K562 (cell line): ENCODE measurements around the gene ETV3L. TPM values are rescaled to one million over a fixed set of nuclear protein-coding genes. Genes with fewer than 3 reads are reported as not detected.

Experiments
- ATAC-seq: fragments of 200-7000 bp; cut with Tn5 transposase; 3 replicates; pipeline ENCODE4 v1.9.1; 2020; ENCODE audit warnings: moderate library complexity
- BruUV-seq: library from RNA; stranded (reverse); fragments of 400-500 nt; replicated peaks from 2 replicates; lab custom pipeline; 2021; lab: Mats Ljungman, UMichigan
- CTCF ChIA-PET: fragments of 300-600 bp; formaldehyde crosslinking; extraction: SDS; loops from one replicate; lab custom pipeline; 2021; ENCODE audit warnings: low intra/inter-chr PET ratio; lab: Yijun Ruan, JAX
- POLR2A ChIA-PET: fragments of 300-600, 350-650 bp; sonication (Branson Sonifier 250); formaldehyde crosslinking; extraction: SDS; loops from one replicate; lab custom pipeline; 2021; ENCODE audit warnings: antibody characterized with exemption, inconsistent platforms; lab: Yijun Ruan, JAX
- DNase-seq, 4 experiments: peaks; one replicate each; pipeline versions ENCODE4 v3.0.0 to v3.0.0-alpha.2; 2011 to 2018; ENCODE audit warnings: low spot score in 3 of 4, mixed read lengths in 3 of 4; ENCODE audit errors: extremely low read depth in 1 of 4
- FAIRE-seq: peaks from 2 replicates; lab custom pipeline; 2011; peaks lifted over from hg19 to GRCh38; lab: Jason Lieb, UNC
- H2AFZ ChIP-seq: 2 replicates; pipeline ENCODE4 v1.6.0; 2011; ENCODE audit warnings: low read depth, low read length, control low read depth, inconsistent platforms
- H3K27ac ChIP-seq: fragments of 200-600 bp; 3 replicates; pipeline ENCODE4 v1.8.0; 2011; ENCODE audit warnings: low read depth, mild to moderate bottlenecking, control low read depth, inconsistent platforms, low read length, moderate library complexity, mixed read lengths; ENCODE audit errors: extremely low read depth
- H3K27me3 ChIP-seq, 2 experiments: fragments of 300-600 bp in 1 of 2; 2 replicates in 1 of 2; 3 replicates in 1 of 2; pipeline versions ENCODE4 v1.6.0 to v1.8.0; 2011; ENCODE audit warnings: inconsistent platforms in 2 of 2, low read length in 2 of 2, mild to moderate bottlenecking in 1 of 2, mixed read lengths in 1 of 2, moderate library complexity in 1 of 2; ENCODE audit not compliant: control insufficient read depth in 2 of 2, insufficient read depth in 2 of 2
- H3K36me3 ChIP-seq: fragments of 300-600 bp; 3 replicates; pipeline ENCODE4 v1.8.0; 2011; ENCODE audit warnings: mild to moderate bottlenecking, low read length, inconsistent platforms; ENCODE audit not compliant: control insufficient read depth, insufficient read depth
- H3K4me1 ChIP-seq, 2 experiments: fragments of 200-600 bp in 1 of 2; replicated peaks in 1 of 2; 2 replicates in 1 of 2; 3 replicates in 1 of 2; pipeline versions ENCODE4 v1.5.1 to v1.8.0; 2011; ENCODE audit warnings: inconsistent platforms in 2 of 2, low read length in 2 of 2, mild to moderate bottlenecking in 1 of 2, mixed read lengths in 1 of 2, moderate library complexity in 1 of 2; ENCODE audit not compliant: control insufficient read depth in 2 of 2, insufficient read depth in 2 of 2
- H3K4me2 ChIP-seq: 2 replicates; pipeline ENCODE4 v1.6.1; 2011; ENCODE audit warnings: low read length, control low read depth, inconsistent platforms, mixed read lengths; ENCODE audit not compliant: insufficient read depth
- H3K4me3 ChIP-seq: fragments of 200-600 bp; sonication (generic), shearing (Covaris generic); 2 replicates; pipeline ENCODE4 v1.5.1; 2016; ENCODE audit warnings: control low read depth, inconsistent platforms
- H3K79me2 ChIP-seq: fragments of 200-600 bp; 3 replicates; pipeline ENCODE4 v1.8.0; 2011; ENCODE audit warnings: low read length, inconsistent platforms; ENCODE audit not compliant: control insufficient read depth, insufficient read depth
- H3K9ac ChIP-seq, 2 experiments: 2 replicates each; pipeline versions ENCODE4 v1.6.0 to v1.6.1; 2011; ENCODE audit warnings: low read depth in 2 of 2, low read length in 2 of 2, control low read depth in 1 of 2, inconsistent platforms in 1 of 2, mild to moderate bottlenecking in 1 of 2, mixed read lengths in 1 of 2; ENCODE audit not compliant: insufficient read depth in 1 of 2
- H3K9me1 ChIP-seq: one replicate; pipeline ENCODE4 v1.6.0; 2011; ENCODE audit warnings: inconsistent platforms, mild to moderate bottlenecking, low read length, moderate library complexity; ENCODE audit not compliant: control insufficient read depth, insufficient read depth
- H3K9me3 ChIP-seq: replicated peaks from 2 replicates; pipeline ENCODE4 v1.5.1; 2011; ENCODE audit warnings: low read depth, low read length, inconsistent platforms; ENCODE audit not compliant: control insufficient read depth, insufficient read depth
- H4K20me1 ChIP-seq: replicated peaks from 2 replicates; pipeline ENCODE4 v1.6.1; 2011; ENCODE audit warnings: low read length, inconsistent platforms, mixed read lengths; ENCODE audit not compliant: control insufficient read depth, insufficient read depth
- C11orf30 ChIP-seq: fragments of 450-650 bp; IDR thresholded peaks from 2 replicates; pipeline ENCODE4 v1.6.1; 2016; ENCODE audit warnings: low read depth, mild to moderate bottlenecking
- CUX1 ChIP-seq: fragments of 200-800 bp; sonication (Bioruptor generic); IDR thresholded peaks from 2 replicates; pipeline ENCODE4 v1.6.1; 2016; ENCODE audit warnings: missing genetic modification characterization, missing compliant biosample characterization
- ELF2 ChIP-seq: fragments of 250-450 bp; sonication (Bioruptor Pico); IDR thresholded peaks from 2 replicates; pipeline ENCODE4 v1.5.0; 2021; ENCODE audit warnings: mild to moderate bottlenecking
- MAZ ChIP-seq, 2 experiments: fragments of 450-650 bp in 1 of 2; sonication (generic) in 1 of 2; formaldehyde crosslinking; IDR thresholded peaks in 1 of 2; conservative IDR thresholded peaks in 1 of 2; 2 replicates each; pipeline versions ENCODE4 v1.4.0 to v1.5.0; 2020; ENCODE audit warnings: mild to moderate bottlenecking in 1 of 2, missing genetic modification reagents in 1 of 2
- POLR2AphosphoS5 ChIP-seq: IDR thresholded peaks from 2 replicates; pipeline ENCODE4 v1.6.1; 2011; ENCODE audit warnings: mild to moderate bottlenecking, low read depth, low read length, moderate library complexity; ENCODE audit not compliant: control insufficient read depth, insufficient read depth
- SNIP1 ChIP-seq: fragments of 450-650 bp; IDR thresholded peaks from 2 replicates; pipeline ENCODE4 v1.7.1; 2017; ENCODE audit warnings: low read depth, mild to moderate bottlenecking
- TRIM28 ChIP-seq: fragments of 450-650 bp; IDR thresholded peaks from 2 replicates; pipeline ENCODE4 v1.6.1; 2017
- WHSC1 ChIP-seq: IDR thresholded peaks from one replicate; pipeline ENCODE4 v1.6.1; 2012; ENCODE audit warnings: low read length, control low read depth, inconsistent platforms
- ZNF384 ChIP-seq: IDR thresholded peaks from 2 replicates; pipeline ENCODE4 v1.6.1; 2012; ENCODE audit warnings: low read depth, low read length, improper control_type of control experiment
- WGBS: fragments of 100-300 bp; shearing (Covaris generic); methylation state at CpG from one replicate; pipeline ENCODE4 v1.1.6; 2016; ENCODE audit warnings: low coverage, mixed read lengths; ENCODE audit not compliant: insufficient coverage; ENCODE audit errors: missing lambda C conversion rate; 5-methylcytosine and 5-hydroxymethylcytosine counted together
- in situ Hi-C: fragments of 300-500 bp; cut with MboI; formaldehyde crosslinking; loops from 4 replicates; pipeline ENCODE4 v1.15.0; 2018; ENCODE audit warnings: inconsistent platforms, mixed read lengths
- intact Hi-C: fragments of 100-400 bp; cut with micrococcal nuclease; formaldehyde crosslinking; loops from 2 replicates; pipeline ENCODE4 v1.14.2; 2022
- polyA plus RNA-seq, 8 experiments: library from polyadenylated mRNA; depleted of rRNA in 4 of 8; stranded (reverse) in 5 of 8; unstranded in 3 of 8; fragments of >200 nt; fragmentation: Nextera tagmentation in 2 of 8; fragmentation: Illumina TruSeq in 1 of 8; extraction: Ambion mirVana in 2 of 8; extraction: Trizol in 1 of 8; gene quantifications; 2 replicates each; pipeline versions ENCODE4 v1.2.1 to v1.2.3, GENCODE V29; 2011 to 2014; ENCODE audit warnings: inconsistent platforms in 1 of 8, missing spikeins in 1 of 8
- total RNA-seq, 7 experiments: library from RNA; depleted of rRNA in 6 of 7; stranded (reverse); fragments of >200 nt in 6 of 7; fragmentation: Illumina TruSeq in 2 of 7; extraction: Trizol in 2 of 7; gene quantifications; 2 replicates each; pipeline versions ENCODE4 v1.2.1 to v1.2.3, GENCODE V29; 2011 to 2021; ENCODE audit warnings: low replicate concordance in 1 of 7
- TF ChIP-seq, protein P1 (sequence below): fragments of 200-400 bp; formaldehyde crosslinking; IDR thresholded peaks from 2 replicates; pipeline ENCODE4 v1.6.1; 2017; ENCODE audit warnings: mild to moderate bottlenecking, low read depth, low read length, moderate library complexity
- TF ChIP-seq, protein P2 (sequence below): sonication (generic); formaldehyde crosslinking; IDR thresholded peaks from 2 replicates; pipeline ENCODE4 v1.8.1; 2023; ENCODE audit warnings: mild to moderate bottlenecking, missing genetic modification reagents, moderate library complexity

ETV3L gene
- total and polyA plus RNA-seq, 9 of the 15 experiments (the other 6 are each of a cell fraction or from before 2014, with no cell fraction given): not detected

DNA sequence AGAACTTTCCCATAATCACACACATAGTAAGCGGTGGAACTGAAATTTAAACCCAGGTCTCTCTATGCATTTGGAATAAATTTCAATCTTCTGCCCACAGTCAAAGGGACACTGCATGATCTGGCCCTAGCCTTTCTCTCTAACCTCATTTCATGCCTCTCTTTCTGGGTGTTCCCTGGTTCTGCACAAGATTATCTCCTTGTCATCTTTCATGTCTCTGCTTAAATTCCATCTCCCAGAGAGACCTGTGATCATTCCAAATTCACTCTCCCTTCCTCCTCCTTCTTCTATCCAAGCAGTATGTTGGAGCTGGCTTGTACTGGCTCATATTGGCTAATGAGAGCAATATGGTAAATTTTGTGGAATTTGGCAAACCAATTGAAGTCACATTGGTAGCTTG, 22.2 kb downstream of the ETV3L start:
- DNase-seq (no peak), ATAC-seq (no peak), FAIRE-seq (no peak)
- peaks cover 0 to 13% of the 10 kb centered on the region in 2 experiments; a peak in 3 of 5 replicates for H3K4me1 ChIP-seq
- no peaks in the 10 kb centered on the region for H4K20me1 ChIP-seq
- intact Hi-C loops (no loop called here), in situ Hi-C loops (no loop called here)
- H3K4me2 ChIP-seq: no peak overlapping the region
- CTCF ChIA-PET: no interaction called here
- 6% methylated on average over 1 of the region's 1 CpG for WGBS
- H3K79me2 ChIP-seq: no peaks in the 10 kb centered on the region
- no peaks in the 10 kb centered on the region for H3K36me3 ChIP-seq
- peaks cover 0 to 20% of the 10 kb centered on the region in 2 experiments; a peak in 2 of 5 replicates for H3K27me3 ChIP-seq
- H2AFZ ChIP-seq: no peak overlapping the region
- POLR2A ChIA-PET: no interaction called here
- no peaks in the 10 kb centered on the region for H3K9me1 ChIP-seq
- no TSS peak for BruUV-seq
- no peak overlapping the region for H3K4me3 ChIP-seq
- no peak overlapping the region for H3K27ac ChIP-seq
- H3K9me3 ChIP-seq: no peaks in the 10 kb centered on the region
- H3K9ac ChIP-seq: no peak overlapping the region
- TF ChIP-seq, protein P1, sequence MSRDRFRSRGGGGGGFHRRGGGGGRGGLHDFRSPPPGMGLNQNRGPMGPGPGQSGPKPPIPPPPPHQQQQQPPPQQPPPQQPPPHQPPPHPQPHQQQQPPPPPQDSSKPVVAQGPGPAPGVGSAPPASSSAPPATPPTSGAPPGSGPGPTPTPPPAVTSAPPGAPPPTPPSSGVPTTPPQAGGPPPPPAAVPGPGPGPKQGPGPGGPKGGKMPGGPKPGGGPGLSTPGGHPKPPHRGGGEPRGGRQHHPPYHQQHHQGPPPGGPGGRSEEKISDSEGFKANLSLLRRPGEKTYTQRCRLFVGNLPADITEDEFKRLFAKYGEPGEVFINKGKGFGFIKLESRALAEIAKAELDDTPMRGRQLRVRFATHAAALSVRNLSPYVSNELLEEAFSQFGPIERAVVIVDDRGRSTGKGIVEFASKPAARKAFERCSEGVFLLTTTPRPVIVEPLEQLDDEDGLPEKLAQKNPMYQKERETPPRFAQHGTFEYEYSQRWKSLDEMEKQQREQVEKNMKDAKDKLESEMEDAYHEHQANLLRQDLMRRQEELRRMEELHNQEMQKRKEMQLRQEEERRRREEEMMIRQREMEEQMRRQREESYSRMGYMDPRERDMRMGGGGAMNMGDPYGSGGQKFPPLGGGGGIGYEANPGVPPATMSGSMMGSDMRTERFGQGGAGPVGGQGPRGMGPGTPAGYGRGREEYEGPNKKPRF: no peak
- TF ChIP-seq C11orf30 (no peak), WHSC1 (no peak), ELF2 (CRISPR knock-in tag) (no peak), ZNF384 (no peak), POLR2AphosphoS5 (no peak), MAZ (CRISPR knock-in tag; conservative IDR thresholded peaks at IDR 0.05 in 1 of 2, IDR thresholded peaks at IDR 0.05 in 1 of 2) (no peak), CUX1 (CRISPR knock-in tag) (no peak), TRIM28 (no peak), SNIP1 (no peak)
- TF ChIP-seq, protein P2, sequence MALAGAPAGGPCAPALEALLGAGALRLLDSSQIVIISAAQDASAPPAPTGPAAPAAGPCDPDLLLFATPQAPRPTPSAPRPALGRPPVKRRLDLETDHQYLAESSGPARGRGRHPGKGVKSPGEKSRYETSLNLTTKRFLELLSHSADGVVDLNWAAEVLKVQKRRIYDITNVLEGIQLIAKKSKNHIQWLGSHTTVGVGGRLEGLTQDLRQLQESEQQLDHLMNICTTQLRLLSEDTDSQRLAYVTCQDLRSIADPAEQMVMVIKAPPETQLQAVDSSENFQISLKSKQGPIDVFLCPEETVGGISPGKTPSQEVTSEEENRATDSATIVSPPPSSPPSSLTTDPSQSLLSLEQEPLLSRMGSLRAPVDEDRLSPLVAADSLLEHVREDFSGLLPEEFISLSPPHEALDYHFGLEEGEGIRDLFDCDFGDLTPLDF (CRISPR knock-in tag): no peak
